Stimulated activated naive CD8-positive, alpha-beta T cell treated with anti-CD3 and anti-CD28 coated beads, Interleukin-15, Interleukin-2, amounts not matched to agents 100 U/mL and 50 U/mL, for 24 hours (primary cell): ENCODE results near the gene TRIM5.

Experiments used
- ATAC-seq: fragments of 150-1000 bp; cut with Tn5 transposase; one replicate; pipeline ENCODE4 v1.10.0; 2021
- DNase-seq: peaks from one replicate; pipeline ENCODE4 v3.0.0; 2021

TRIM5 gene

DNA sequence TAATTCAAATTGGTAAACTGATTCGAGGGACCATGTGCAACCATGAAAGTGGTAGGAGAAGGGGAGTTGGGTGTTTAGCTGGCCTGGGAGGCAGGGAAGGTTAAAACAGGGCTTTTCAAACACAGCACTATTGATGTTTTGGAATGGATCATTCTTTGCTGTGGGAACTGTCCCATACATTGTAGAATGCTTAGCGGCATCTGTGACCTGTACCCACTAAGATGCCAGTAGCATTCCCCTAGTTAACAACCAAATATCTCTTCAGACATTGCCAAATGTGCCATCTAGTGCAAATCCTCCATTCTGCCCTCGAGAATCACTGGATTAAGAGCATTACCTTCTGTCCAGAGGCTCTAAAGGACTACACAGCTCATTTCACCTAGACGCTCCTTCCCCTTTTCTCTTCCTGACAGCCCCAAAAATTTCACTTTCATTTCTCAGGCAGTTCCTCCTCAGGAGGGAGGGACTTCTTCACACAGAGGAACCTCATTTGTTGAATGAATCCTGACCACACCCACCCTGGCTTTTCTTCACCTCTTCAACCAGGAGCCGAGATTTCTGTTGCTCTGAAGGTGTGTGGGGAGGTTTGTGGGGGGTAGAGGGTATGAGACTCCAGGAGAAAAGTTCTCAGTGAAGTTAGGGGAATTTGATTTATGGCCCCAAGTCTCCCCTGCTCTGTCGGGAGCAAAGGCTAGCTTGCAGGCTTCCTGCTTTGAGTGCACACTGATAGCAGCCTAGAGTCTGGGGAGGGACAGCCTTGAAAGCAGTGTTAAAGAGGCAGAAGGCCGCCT, 60.2 kb downstream of the TRIM5 start, which contains the start of gene TRIM34:
TSS of gene TRIM34 (plus strand) at position 513 of the 791 bp plus-strand sequence. CDS start 7,331 bp downstream, outside the sequence.
- ATAC-seq = peak; percentile 96
- DNase-seq = peak; percentile 50

DNA sequence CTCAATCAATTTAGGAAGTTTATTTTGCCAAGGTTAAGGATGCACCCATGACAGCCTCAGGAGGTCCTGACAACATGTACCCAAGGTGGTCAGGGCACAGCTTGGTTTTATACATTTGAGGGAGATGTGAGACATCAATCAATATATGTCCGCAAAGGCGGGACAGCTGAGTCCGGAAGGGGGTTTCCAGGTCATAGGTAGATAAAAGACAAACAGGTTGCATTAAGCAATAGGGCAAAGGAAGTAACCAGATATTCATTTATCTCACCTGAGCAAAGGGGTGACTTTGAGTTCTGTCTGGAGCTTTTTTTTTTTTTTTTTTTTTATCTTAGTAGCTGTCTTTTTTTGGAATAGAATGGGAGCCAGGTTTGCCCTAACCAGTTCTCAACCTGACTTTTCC, 62.1 kb downstream of the TRIM5 start:
- DNase-seq (no peak), ATAC-seq (no peak)

DNA sequence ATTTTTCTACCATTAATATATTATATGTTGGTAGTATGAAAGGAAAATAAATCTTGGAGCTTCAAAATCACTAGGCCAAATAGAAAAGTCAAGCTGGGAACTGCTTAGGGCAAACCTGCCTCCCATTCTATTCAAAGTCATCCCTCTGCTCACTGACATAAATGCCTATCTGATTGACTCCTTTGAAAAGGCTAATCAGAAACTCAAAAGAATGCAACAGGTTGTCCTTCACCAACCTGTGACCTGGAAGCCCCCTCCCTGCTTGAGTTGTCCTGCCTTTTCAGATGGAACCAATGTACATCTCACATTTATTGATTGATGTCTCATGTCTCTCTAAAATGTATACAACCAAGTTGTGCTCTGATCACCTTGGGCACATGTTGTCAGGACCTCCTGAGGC, 63.3 kb downstream of the TRIM5 start:
- DNase-seq (no peak), ATAC-seq (no peak)

DNA sequence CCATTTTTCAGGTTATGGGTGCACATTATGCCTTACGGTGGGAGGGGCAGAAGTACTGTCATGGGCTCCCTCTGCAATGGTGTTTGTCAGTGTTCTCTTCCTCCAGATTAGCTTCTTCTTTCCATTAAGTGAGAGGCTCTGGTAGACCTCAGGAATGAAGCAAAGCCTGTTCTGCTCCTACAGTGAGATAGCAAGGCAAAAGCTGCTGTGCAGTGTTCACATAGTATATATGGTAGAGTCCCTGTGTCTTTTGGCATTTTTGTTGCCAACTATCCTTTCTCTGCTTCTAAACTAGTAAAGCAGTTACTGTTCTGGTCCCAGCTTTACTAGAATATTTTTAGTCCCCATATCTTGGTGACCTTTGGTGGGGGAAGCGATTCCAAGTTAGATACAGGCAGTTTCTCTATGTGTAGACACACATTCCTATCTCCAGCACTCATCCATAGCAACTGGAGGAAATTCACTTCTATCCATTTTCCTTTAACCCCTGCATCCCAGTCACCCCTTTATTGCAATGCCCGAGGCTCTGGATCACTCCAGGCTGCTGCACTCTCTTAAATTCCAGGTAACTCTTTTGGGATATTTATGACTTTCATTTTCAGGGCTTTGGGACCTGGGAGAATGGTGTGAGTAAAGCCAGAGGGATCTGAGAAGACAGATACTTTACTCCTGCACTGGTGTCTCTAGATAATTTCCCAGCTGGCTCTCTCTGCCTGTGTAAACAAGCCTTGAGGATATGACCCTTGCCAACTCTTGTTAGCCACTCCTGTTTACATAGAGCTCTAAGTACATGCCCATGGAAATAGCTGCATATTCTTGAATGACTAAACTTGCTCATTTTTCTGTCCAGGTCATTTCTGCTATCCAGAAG, 64.0 kb downstream of the TRIM5 start:
- DNase-seq = no peak
- no peak for ATAC-seq

DNA sequence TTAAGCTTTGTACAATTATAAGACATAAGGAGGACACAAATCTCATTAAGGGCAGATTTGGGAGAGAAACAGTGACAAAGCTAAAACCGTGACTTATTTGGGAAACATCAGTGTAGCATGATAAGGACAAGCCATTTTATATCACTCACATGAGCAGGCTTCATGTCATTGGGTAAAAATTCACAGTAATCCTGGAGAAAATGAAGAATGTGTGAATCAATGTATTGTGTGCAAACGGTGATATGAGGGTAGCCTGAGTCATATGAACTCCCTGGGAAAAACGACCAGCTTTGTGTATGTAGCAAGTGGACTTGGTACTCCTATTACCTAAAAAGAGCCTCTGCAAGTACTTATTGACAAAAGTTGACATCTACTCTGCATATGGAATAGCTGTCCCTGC, 66.1 kb downstream of the TRIM5 start:
- ATAC-seq (no peak), DNase-seq (no peak)
